ENCODE data around the gene RNU6-9.
"Not testable (repeated sequence)": the region's sequence is repeated elsewhere in the genome, so short reads cannot be mapped to it uniquely, and the experiment has no call there.

The RNU6-9 gene

GRCh38 chr19:878751-879561 is 14.3 kb upstream of the RNU6-9 start:
- DNase-seq: not testable (repeated sequence)

- no peak for DNase-seq
Measured at GRCh38 chr19:879711-880438, 13.4 kb upstream of the RNU6-9 start.

GRCh38 chr19:881385-882071 is 11.8 kb upstream of the RNU6-9 start:
- DNase-seq: no peak

- no peak for DNase-seq
Measured at GRCh38 chr19:882871-883497, 10.3 kb upstream of the RNU6-9 start.

- DNase-seq: no peak
Measured at GRCh38 chr19:883661-884211, 9.5 kb upstream of the RNU6-9 start.

GRCh38 chr19:884420-885211 is 8.7 kb upstream of the RNU6-9 start:
- no peak for DNase-seq

GRCh38 chr19:885536-886224 is 7.6 kb upstream of the RNU6-9 start:
- DNase-seq: no peak

GRCh38 chr19:887072-887471 is 6.2 kb upstream of the RNU6-9 start:
- no peak for DNase-seq

- no peak for DNase-seq
Measured at GRCh38 chr19:887599-887998, 5.7 kb upstream of the RNU6-9 start.

- no peak for DNase-seq
Measured at GRCh38 chr19:888581-889385, 4.5 kb upstream of the RNU6-9 start.

- DNase-seq: no peak
Measured at GRCh38 chr19:889662-890295, 3.5 kb upstream of the RNU6-9 start.

GRCh38 chr19:890831-891230 is 2.5 kb upstream of the RNU6-9 start:
- DNase-seq: no peak

- not testable (repeated sequence) for DNase-seq
Measured at GRCh38 chr19:891421-892200, 1.7 kb upstream of the RNU6-9 start.

GRCh38 chr19:892243-892893 is 916 bp upstream of the RNU6-9 start:
- no peak for DNase-seq

GRCh38 chr19:896434-896833 is 3.1 kb downstream of the RNU6-9 start:
- no peak for DNase-seq

GRCh38 chr19:896999-897398 is 3.7 kb downstream of the RNU6-9 start:
- no peak for DNase-seq

- no peak for DNase-seq
Measured at GRCh38 chr19:897442-898039, 4.3 kb downstream of the RNU6-9 start.

GRCh38 chr19:898663-899062 is 5.4 kb downstream of the RNU6-9 start:
- DNase-seq: no peak
